SK-N-SH (cell line): ENCODE measurements around the gene PPP1R27.

Source experiments
- CTCF ChIP-seq: fragments of 200-600 bp; sonication (generic); IDR thresholded peaks from 2 replicates; pipeline ENCODE4 v1.6.1; 2017; ENCODE audit warnings: antibody characterized with exemption, mild to moderate bottlenecking, moderate library complexity
- EZH2phosphoT487 ChIP-seq: fragments of 200-600 bp; sonication (generic); IDR thresholded peaks from 2 replicates; pipeline ENCODE4 v1.6.1; 2017; ENCODE audit warnings: low read depth, mixed run types, mild to moderate bottlenecking, antibody characterized with exemption, moderate library complexity, borderline replicate concordance
- MXI1 ChIP-seq: IDR thresholded peaks from 2 replicates; pipeline ENCODE4 v1.6.1; 2012; ENCODE audit warnings: mild to moderate bottlenecking, low read depth, low read length, improper control_type of control experiment
- POLR2AphosphoS5 ChIP-seq: IDR thresholded peaks from 2 replicates; pipeline ENCODE4 v1.6.1; 2012; ENCODE audit warnings: low read depth, low read length
- RAD21 ChIP-seq: IDR thresholded peaks from 2 replicates; pipeline ENCODE4 v1.6.1; 2012; ENCODE audit warnings: mild to moderate bottlenecking, low read length
- SIN3A ChIP-seq: IDR thresholded peaks from 2 replicates; pipeline ENCODE4 v1.6.1; 2012; ENCODE audit warnings: low read depth, mild to moderate bottlenecking, low read length, moderate library complexity, borderline replicate concordance
- SMC3 ChIP-seq: IDR thresholded peaks from 2 replicates; pipeline ENCODE4 v1.6.1; 2012; ENCODE audit warnings: low read depth, low read length, improper control_type of control experiment
- TF ChIP-seq, protein P1 (sequence below): IDR thresholded peaks from 2 replicates; pipeline ENCODE4 v1.4.0; 2012; ENCODE audit warnings: low read depth, borderline replicate concordance
- TF ChIP-seq, protein P2 (sequence below): fragments of 150-350 bp; IDR thresholded peaks from 2 replicates; pipeline ENCODE4 v1.6.1; 2017; ENCODE audit warnings: antibody characterized with exemption, low read length, low read depth, borderline replicate concordance
- TF ChIP-seq, protein P3 (sequence below): IDR thresholded peaks from 2 replicates; pipeline ENCODE4 v1.6.1; 2012; ENCODE audit warnings: mild to moderate bottlenecking, low read depth, low read length, moderate library complexity
- TF ChIP-seq, protein P4 (sequence below): IDR thresholded peaks from 2 replicates; pipeline ENCODE4; 2012

- no peak for TF ChIP-seq CTCF
- TF ChIP-seq POLR2AphosphoS5, result no peak
- TF ChIP-seq SIN3A, result no peak
- TF ChIP-seq, protein P1, sequence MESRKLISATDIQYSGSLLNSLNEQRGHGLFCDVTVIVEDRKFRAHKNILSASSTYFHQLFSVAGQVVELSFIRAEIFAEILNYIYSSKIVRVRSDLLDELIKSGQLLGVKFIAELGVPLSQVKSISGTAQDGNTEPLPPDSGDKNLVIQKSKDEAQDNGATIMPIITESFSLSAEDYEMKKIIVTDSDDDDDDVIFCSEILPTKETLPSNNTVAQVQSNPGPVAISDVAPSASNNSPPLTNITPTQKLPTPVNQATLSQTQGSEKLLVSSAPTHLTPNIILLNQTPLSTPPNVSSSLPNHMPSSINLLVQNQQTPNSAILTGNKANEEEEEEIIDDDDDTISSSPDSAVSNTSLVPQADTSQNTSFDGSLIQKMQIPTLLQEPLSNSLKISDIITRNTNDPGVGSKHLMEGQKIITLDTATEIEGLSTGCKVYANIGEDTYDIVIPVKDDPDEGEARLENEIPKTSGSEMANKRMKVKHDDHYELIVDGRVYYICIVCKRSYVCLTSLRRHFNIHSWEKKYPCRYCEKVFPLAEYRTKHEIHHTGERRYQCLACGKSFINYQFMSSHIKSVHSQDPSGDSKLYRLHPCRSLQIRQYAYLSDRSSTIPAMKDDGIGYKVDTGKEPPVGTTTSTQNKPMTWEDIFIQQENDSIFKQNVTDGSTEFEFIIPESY, result no peak
- TF ChIP-seq SMC3, result no peak
- no peak for TF ChIP-seq RAD21
- TF ChIP-seq, protein P2, sequence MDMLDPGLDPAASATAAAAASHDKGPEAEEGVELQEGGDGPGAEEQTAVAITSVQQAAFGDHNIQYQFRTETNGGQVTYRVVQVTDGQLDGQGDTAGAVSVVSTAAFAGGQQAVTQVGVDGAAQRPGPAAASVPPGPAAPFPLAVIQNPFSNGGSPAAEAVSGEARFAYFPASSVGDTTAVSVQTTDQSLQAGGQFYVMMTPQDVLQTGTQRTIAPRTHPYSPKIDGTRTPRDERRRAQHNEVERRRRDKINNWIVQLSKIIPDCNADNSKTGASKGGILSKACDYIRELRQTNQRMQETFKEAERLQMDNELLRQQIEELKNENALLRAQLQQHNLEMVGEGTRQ, result no peak
- TF ChIP-seq, protein P3, sequence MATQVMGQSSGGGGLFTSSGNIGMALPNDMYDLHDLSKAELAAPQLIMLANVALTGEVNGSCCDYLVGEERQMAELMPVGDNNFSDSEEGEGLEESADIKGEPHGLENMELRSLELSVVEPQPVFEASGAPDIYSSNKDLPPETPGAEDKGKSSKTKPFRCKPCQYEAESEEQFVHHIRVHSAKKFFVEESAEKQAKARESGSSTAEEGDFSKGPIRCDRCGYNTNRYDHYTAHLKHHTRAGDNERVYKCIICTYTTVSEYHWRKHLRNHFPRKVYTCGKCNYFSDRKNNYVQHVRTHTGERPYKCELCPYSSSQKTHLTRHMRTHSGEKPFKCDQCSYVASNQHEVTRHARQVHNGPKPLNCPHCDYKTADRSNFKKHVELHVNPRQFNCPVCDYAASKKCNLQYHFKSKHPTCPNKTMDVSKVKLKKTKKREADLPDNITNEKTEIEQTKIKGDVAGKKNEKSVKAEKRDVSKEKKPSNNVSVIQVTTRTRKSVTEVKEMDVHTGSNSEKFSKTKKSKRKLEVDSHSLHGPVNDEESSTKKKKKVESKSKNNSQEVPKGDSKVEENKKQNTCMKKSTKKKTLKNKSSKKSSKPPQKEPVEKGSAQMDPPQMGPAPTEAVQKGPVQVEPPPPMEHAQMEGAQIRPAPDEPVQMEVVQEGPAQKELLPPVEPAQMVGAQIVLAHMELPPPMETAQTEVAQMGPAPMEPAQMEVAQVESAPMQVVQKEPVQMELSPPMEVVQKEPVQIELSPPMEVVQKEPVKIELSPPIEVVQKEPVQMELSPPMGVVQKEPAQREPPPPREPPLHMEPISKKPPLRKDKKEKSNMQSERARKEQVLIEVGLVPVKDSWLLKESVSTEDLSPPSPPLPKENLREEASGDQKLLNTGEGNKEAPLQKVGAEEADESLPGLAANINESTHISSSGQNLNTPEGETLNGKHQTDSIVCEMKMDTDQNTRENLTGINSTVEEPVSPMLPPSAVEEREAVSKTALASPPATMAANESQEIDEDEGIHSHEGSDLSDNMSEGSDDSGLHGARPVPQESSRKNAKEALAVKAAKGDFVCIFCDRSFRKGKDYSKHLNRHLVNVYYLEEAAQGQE, result no peak
- no peak for TF ChIP-seq EZH2phosphoT487
- no peak for TF ChIP-seq MXI1
- TF ChIP-seq, protein P4, sequence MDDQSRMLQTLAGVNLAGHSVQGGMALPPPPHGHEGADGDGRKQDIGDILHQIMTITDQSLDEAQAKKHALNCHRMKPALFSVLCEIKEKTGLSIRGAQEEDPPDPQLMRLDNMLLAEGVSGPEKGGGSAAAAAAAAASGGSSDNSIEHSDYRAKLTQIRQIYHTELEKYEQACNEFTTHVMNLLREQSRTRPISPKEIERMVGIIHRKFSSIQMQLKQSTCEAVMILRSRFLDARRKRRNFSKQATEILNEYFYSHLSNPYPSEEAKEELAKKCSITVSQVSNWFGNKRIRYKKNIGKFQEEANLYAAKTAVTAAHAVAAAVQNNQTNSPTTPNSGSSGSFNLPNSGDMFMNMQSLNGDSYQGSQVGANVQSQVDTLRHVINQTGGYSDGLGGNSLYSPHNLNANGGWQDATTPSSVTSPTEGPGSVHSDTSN, result no peak
Observed at GRCh38 chr17:81840826-81841778, 6.3 kb upstream of the PPP1R27 start.
